Stimulated activated CD8-positive, alpha-beta memory T cell treated with anti-CD3 and anti-CD28 coated beads, Interleukin-7, amount 100 ng/mL, for 4 hours (primary cell): ENCODE data around the gene CCDC201.

ENCODE experiments used
- DNase-seq, 2 donors: peaks; one replicate each; pipeline ENCODE4 v3.0.0-alpha.2; 2020; ENCODE audit warnings: low read depth in 2 of 2

Gene CCDC201

DNA sequence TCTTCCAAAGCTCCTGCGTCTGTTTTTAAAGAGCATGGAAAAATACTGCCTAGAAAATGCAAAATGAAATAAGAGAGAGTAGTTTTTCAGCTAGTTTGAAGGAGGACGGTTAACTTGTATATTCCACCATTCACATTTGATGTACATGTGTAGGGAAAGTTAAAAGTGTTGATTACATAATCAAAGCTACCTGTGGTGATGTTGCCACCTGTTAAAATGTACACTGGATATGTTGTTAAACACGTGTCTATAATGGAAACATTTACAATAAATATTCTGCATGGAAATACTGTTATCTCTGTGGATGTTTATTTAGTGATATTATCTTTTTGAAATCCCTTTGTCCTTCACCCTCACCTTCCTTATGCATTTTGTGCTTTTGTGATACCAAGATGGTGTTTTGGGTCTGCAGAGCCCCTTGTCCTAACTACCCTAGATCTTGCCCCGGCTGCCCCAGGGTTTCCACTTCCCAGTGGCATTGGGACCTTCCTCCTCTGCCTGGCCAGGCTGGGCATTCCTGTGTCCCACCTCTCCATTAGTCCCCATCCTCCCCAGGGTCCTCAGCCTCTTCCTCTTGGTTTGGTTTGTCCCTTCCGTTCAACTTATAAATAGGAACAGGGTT is 20.6 kb upstream of the CCDC201 start:
- no peak for DNase-seq

DNA sequence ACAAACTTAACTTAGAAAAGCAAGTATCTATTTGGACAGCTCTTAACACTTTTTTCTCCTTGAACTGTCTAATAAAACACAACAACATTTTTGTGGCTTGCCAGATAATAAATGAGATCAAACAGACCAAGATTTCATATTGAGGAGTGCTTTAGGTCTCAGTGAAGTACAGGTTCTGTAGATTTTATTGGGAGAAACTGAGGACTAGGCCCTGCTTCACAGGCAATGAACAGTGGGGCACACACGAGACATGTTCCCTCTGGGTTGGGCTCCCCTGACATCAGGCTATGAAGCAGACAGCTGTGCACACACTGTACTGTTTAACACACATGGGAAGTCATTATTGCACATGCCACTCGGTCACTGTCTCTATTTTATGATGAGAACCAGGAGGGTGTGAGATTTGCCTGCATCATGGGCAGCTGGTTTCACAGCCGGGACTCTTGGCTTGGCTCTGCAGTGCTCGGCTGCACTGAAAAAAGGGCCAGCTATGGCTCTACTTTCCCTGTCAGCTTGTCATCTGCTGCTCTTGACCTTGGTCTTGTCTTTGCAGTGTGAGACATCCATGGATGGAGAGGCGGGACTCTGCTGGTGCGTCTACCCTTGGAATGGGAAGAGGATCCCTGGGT is 19.6 kb upstream of the CCDC201 start:
- no peak for DNase-seq

DNA sequence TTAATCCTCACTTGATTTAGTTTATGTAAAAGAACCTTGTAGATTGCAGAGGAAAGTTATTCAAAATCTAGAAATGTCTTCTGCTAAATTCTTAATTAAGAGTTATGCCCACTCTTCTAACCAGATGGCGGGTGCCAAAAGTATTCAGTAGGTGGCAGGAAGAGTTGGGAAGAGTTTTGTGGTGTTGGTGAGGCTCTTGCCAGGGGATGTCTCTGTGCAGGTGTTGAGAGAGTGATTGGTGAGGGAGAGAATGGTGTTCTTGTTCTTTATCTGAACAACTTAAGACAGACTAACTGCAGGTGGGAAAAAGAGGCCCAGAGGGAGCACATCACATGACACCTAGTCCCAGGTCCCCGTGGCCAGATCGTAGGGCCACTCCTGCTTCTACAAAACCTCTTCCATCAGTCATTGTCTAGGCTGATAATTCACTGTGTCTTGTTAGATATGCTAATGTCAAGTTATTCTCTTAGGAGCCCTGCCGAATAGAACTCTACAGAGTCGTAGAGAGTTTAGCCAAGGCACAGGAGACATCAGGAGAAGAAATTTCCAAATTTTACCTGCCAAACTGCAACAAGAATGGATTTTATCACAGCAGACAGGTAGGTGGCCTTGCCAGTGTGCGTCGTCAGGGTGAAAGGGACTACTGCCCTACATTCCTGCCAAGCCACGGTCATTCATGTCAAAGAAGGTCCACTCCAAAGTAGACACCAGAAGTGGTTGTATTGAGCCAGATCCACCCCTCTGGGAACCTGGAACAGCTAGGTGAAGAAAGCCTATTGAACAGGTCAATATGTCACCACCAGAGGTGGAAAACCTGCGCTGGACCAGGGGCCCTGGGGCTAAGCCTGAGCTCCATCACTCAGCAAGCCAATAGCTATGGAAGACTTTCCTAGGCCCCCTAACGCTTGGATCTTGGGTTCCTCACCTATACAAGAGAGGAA is 18.9 kb upstream of the CCDC201 start:
- no peak for DNase-seq

DNA sequence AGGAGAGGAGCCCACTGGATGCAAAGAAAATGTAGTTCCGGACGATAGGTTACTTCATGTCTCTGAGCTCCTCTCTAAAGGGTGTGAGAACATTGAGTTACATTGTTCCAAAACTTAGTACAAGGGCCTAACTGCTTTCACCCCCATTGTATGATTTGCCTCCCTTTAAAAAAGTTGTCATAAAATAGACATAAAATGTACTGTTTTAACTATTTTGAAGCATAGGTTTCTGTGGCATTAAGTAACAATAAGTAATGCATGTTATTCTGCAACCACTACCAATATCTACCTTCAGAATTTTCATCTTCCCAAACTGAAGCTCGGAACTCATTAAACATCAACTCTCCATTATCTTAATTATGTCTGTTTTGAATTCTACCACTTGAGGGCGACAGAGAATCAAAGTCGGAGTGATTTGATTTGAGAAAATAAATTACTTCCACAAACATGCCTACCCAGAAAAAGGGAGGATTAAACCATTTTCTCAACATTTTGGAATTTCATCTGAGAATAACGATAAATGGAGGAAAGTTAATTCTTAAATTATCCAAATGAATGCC is 18.1 kb upstream of the CCDC201 start:
- DNase-seq, result no peak

DNA sequence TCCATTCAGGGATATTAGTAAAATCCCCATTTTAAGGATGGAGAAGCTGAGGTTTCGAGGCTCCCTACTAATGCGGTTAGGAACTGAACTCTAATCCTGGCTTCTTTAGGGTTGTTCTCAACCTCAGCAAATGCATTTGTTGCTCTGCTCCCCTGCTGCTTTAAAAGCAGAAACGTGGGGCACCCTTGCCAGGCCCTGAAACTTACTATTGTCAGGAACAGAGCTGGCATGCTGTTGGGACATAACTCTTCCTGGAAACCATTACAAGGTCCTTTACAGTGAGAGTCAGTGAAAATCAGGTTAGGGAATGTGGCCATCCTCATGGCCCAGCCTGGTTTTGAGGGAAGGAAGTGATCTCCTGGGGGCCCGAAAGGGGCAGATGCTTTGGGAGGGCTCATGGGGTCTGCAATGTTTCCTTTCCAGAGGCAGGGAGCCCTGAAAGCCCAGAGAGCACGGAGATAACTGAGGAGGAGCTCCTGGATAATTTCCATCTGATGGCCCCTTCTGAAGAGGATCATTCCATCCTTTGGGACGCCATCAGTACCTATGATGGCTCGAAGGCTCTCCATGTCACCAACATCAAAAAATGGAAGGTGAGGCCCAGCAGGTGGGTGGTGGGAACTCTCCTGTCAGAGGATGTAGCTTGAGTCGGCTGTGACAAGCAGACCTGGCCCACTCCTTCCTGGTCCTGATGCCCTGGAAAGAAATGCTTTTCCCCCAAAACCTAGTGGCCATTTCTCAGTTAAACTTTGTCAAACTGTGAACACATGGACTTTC is 17.4 kb upstream of the CCDC201 start:
- DNase-seq, result no peak

DNA sequence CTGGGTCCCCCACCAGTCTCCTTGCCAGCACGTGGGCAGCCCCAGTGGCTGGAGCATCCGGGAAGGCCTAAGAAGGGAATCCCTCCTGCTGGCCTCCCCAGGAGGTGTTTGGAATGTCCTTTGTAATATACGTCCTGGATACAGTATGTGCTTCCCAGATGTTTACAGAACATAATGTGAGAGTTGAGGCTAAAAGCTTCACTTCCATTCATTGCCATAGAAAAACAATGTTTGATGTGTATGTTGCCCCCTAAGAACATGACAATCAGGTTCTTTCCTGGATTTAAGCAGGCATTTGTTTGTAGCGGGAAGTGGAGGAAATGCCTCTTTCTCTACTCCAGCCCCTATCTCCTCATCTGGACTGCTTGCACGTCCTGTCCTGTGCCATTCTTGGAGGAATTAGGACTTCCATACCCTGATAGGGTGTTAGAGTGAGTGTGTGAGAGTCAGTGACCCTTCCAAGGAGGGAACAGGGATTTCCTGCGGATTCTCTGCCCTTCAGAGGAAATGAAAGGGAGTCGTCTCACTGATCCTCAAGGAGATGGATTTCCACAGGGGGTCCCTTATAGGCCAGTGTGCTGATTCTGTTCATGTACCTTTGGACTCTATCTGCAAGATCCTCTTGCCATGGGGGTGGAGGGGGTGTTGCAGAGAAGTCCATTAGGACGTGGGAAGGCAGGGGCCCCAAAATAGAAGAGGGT is 16.6 kb upstream of the CCDC201 start:
- no peak for DNase-seq

DNA sequence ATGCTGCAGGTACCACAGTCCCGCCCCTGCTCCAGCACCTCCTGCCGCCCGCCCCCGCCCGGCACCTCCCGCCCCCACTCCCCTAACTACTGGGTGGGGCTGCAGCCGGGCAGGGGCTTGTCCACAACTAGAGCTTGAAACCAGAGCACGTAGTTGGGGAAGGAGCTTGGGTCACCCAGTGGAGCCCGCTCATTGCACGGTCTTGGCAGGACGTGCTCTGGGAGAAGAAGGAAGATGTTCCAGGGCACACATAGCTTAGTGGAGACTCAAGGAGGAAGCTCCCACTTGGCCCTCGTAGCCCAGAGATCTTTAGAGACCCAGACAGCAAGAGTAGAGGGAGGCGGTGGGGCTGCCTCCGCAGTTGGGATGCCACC is 16.1 kb upstream of the CCDC201 start:
- DNase-seq, result no peak

DNA sequence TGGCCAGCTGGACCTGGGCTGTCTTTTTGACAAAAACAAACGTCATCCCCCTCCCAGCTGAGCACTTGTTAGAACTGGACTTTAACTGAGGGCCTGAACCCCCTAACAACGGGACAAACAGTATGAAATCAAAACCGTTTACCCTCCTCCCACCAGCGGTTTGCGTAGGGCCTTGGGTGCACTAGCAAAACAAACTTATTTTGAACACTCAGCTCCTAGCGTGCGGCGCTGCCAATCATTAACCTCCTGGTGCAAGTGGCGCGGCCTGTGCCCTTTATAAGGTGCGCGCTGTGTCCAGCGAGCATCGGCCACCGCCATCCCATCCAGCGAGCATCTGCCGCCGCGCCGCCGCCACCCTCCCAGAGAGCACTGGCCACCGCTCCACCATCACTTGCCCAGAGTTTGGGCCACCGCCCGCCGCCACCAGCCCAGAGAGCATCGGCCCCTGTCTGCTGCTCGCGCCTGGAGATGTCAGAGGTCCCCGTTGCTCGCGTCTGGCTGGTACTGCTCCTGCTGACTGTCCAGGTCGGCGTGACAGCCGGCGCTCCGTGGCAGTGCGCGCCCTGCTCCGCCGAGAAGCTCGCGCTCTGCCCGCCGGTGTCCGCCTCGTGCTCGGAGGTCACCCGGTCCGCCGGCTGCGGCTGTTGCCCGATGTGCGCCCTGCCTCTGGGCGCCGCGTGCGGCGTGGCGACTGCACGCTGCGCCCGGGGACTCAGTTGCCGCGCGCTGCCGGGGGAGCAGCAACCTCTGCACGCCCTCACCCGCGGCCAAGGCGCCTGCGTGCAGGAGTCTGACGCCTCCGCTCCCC is 15.5 kb upstream of the CCDC201 start, which contains the start of gene IGFBP1:
Gene IGFBP1 (plus strand): TSS at position 304 of the 808 bp plus-strand sequence. CDS start 165 bp downstream, at position 469.
- no peak for DNase-seq

DNA sequence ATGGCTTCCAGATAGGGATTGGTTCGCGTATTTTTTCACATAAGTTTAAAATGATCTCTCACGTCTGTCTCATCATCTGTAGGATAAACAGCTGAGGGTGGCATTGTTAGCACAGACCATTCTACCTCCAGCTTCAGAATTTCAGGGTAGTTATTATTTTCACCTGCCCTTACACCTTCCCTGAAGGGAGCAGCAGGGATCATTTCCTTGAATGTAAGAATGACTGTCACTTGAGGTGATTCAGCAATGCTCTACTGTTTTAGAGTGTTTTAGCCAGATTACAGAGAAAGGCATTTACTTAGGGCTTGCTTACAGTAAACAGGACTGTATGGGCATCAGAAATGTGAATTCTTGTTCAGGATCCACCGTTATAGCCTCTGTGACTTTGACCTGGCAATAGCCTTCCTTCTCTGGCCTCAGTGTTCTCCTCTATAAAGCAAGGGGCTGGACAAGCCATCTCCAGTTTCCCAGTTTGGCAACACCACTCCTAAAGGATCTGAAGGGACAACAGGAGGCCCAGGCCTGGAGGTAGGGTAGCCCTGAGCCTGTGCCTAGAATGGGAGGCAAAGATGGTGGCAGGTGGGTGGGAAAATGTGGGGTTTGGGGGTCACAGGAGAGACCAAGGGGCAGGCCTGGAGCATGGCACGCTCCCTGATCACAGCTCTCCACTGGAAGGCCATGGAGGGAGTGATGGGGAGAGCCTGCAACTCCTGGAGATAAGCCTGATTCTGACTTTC is 14.2 kb upstream of the CCDC201 start:
- DNase-seq, result no peak

DNA sequence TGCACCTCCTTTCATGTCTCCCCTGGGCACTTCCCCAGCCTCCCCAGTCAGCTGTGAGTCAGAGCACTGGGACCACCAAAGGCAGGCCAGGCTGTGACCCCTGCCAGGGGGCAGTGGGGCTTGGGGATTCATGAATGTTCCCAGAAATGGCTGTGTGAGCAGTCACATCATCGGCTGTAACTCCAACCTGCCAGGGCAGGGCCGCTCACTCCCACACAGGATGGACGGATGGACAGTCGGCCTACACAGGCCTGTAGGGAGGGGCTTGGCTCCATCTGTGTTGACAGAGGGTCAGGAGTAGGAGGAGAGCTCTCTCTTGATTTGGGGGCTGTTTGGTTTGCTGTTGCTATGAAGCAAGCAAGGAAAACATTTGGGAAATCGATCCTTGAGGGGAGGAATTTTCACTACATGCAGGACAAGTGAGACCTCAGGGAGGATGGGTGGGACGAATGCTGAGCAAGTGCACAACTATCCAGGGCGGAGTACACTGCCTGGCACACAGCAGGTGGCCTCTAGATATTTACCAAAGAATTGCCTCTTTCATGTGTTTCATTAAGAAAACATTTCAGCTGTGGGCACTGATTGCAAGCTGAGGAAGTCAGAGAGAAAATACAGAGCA is 12.5 kb upstream of the CCDC201 start:
- DNase-seq, result no peak

DNA sequence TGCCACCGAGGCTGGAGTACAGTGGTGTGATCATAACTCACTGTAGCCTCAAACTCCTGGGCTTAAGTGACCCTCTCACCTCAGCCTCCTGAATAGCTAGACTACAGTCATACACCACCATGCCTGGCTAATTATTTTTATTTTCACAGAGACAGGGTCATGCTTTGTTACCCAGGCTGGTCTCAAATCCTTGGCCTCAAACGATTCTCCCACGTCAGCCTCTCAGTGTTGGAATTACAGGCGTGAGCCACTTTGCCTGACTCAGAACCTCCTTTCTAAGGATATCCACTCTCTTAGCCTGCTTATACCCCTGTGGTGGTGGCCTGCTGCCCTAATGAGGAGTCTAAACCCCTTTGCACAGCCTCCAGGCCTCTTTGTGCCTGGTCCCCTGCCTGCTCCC is 11.3 kb upstream of the CCDC201 start:
- DNase-seq, result no peak

DNA sequence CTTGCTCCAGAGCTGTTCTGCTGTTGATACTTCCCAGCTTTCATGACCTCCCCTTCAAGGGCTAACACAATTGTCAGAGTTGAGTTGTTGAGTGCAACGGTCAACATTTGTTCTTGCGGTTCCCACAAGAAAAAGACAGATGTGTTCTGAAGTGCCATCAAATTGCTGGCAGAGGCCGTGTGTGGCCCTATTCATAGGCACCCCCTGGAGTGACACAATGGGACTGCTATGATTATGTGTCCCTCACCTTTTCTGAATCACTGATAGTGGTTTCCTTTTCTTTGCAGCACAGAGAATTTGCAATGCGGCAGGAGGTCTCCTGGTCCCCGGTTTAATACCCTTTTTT is 9.6 kb upstream of the CCDC201 start:
- no peak for DNase-seq

DNA sequence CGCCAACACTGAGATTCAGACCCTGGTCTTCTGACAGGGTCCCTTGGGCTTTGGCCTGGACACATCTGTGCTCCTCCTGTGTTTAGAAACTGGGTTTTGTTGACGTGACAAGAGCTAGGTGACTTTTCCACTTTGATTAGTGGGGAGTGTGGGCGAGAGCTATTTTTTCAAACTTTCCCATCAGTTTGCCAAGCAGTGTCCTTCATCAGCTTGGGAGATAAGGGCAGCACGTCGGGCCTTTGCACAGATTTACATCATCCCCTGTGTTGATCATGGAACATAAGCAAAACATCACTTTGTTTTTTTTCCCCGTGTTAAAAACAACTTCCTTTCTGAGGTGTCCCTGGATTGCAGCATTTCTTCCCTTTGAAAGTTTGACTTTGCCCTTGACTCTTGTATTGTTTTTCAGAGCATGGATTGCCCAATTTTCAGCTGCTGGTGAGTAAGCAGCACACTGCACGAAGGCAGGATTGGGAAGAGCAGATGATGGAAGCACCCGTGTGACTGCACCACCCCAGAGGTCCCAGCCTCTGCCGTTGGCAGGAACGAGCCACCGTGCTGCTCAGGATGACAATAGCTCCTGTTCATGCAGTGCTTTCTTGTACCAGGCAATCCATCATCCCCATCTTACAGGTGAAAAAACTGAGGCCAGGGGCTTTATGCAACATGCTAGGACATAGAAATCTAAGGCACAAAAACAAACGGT is 9.0 kb upstream of the CCDC201 start:
- DNase-seq, result no peak

DNA sequence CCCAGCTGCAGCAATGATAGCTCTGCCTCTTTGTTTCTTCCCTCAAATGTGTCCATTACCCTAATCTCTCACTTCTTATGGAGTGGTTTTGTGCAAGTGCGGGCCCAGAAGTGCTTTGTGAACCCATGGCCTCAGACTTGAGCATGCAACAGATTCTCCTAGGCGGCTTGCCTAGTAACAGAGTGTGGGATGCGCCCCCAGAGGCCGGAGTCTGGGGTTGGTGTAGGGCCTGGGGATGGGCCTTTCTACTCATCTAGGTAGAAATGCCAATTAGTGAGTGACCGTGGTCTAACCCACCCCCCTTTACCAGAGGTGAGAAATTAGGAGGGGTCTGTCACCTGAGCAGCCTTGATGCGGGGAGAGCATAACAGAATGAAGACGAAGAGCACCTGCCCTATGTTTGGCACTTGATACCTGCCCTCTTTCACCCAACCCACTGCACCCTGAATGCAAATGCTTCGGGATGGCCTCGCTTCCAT is 8.4 kb upstream of the CCDC201 start:
- no peak for DNase-seq

DNA sequence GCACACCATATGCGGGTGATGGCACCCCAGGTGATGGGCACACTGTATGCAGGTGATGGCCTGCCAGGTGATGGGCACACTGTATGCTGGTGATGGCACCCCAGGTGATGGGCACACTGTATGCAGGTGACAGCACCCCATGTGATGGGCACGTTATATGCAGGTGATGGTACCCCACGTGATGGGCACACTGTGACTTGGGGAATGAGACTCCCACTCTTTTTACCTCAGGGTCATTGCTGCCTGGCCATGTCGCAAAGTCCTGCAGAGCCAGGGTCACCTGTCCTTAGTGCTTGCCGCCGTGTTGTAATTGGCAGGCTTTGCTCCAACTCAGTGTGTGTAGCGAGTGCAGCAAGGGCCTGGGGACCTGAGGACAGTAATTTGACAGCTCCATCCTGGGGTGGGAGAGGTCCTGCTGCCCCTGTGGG is 7.6 kb upstream of the CCDC201 start:
- no peak for DNase-seq

DNA sequence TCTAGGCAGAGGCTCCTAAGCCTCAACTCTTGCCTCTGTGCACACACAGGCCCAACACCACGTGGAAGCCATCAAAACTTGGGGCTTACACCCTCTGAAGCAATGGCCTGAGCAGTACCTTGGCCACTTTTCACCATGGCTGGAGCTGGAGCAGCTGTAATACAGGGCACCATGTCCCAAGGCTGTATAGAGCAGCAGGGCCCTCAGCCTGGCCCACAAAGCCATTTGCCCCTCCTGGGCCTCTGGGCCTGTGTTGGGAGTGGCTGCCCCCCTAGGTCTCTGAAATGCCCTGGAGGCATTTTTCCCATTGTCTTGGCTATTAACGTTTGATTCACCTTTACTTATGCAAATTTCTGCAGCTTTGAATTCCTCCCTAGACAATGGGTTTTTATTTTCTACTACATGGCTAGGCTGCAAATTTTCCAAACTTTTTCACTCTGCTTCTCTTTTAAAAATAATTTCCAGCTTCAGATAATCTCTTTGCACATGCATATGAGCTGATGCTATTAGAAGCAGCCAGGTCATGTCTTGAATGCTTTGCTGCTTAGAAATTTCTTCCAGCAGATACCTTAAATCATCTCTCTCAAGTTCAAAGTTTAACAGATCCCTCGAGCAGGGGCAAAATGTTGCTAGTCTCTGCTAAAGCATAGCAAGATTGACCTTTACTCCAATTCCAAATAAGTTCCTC is 5.7 kb upstream of the CCDC201 start:
- no peak for DNase-seq

DNA sequence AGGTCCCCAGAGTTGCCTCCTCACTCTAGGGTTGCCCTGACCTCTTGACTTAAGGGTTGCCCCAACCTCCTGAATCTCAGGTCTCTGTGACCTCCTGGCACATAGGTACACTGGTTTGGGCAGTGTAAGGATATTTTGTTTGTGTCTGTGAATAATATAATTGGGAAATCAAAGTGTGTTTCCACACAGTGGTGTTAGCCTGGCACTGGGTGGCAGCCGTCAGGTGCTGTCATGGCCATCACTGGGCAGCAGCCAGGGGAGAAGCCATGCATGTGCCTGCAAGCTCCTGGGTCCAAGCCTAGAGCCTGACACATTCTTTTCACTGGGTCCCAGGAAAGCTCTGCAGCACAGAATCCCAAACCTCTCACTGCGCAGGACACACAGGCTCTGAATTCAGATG is 3.6 kb upstream of the CCDC201 start:
- DNase-seq, result no peak
